ENCODE results near the gene USP15. TPM values are rescaled to one million over a fixed set of nuclear protein-coding genes. Genes with fewer than 3 reads are reported as not detected.

USP15 gene
- total RNA-seq, 1 experiment from 2014 or later = 35.3 TPM

- no peaks in the 10 kb centered on the region for H3K4me1 Mint-ChIP-seq
Measured at GRCh38 chr12:62268956-62269355, 8.8 kb downstream of the USP15 start.

More at GRCh38 chr12:62268956-62269355, 8.8 kb downstream of the USP15 start:
- H4K91ac ChIP-seq (ENCODE audit: insufficient read length, low read depth, low read length) = no peak overlapping the region
- H2BK12ac ChIP-seq (ENCODE audit: insufficient read length, low read depth, low read length) = no peak overlapping the region
- Mint-ChIP-seq H3K9me3 (no peaks in the 10 kb centered on the region), H3K27me3 (ENCODE audit: low read depth) (no peaks in the 10 kb centered on the region), H3K36me3 (ENCODE audit: insufficient read depth in 1 of 3, low read depth in 3 of 3) (no peaks in the 10 kb centered on the region), H3K27ac (no peak overlapping the region), H3K4me3 (no peak overlapping the region)
- no peaks in the 10 kb centered on the region for H3K23me2 ChIP-seq (ENCODE audit: insufficient read length, low read depth, low read length, poor library complexity, severe bottlenecking)
- H3K4me2 ChIP-seq (ENCODE audit: insufficient read depth, insufficient read length, low read length) = no peak overlapping the region
- no peak overlapping the region for H3K56ac ChIP-seq (ENCODE audit: insufficient read length, low read depth, low read length)
- no peak overlapping the region for H4K5ac ChIP-seq (ENCODE audit: insufficient read length, low read depth, low read length)
- H4K8ac ChIP-seq (replicated peaks; ENCODE audit: insufficient read length, low read depth, low read length) = no peak overlapping the region
- TF ChIP-seq CTCF (conservative IDR thresholded peaks at IDR 0.05) = no peak
- no peak overlapping the region for H3K23ac ChIP-seq (ENCODE audit: insufficient read length, low read depth, low read length)
- no peak overlapping the region for H3K18ac ChIP-seq (ENCODE audit: insufficient read length, low read depth, low read length)
- no CpG with 5 or more reads among the region's 3 CpGs for WGBS (ENCODE audit: extremely low coverage, insufficient read length, low lambda C conversion rate)
- H2BK15ac ChIP-seq (ENCODE audit: low read depth, low read length) = no peak overlapping the region
- H3K9me3 ChIP-seq (ENCODE audit: control insufficient read depth, low read depth, low read length) = no peaks in the 10 kb centered on the region
- H2BK20ac ChIP-seq (ENCODE audit: low read depth, low read length, poor library complexity, severe bottlenecking) = no peak overlapping the region
- peaks cover 2% of the 10 kb centered on the region for H3K79me1 ChIP-seq (ENCODE audit: insufficient read depth, low read depth, low read length, poor library complexity, severe bottlenecking)
- no peak overlapping the region for H2AK5ac ChIP-seq (ENCODE audit: insufficient read length, low read length)
- no peak overlapping the region for H3K9ac ChIP-seq (ENCODE audit: extremely low read depth, insufficient read length, low read length)
- H4K20me1 ChIP-seq (ENCODE audit: control insufficient read depth, insufficient read depth, insufficient read length) = no peaks in the 10 kb centered on the region
- H3K4me1 ChIP-seq (ENCODE audit: insufficient read depth, low read length) = no peaks in the 10 kb centered on the region
- H2BK120ac ChIP-seq (ENCODE audit: low read depth, low read length, poor library complexity, severe bottlenecking) = no peak overlapping the region
- no peak overlapping the region for H3T11ph ChIP-seq (ENCODE audit: low read length)
- no peak overlapping the region for H3K4ac ChIP-seq (ENCODE audit: low read depth, low read length)
- no peak overlapping the region for H3K27ac ChIP-seq (ENCODE audit: insufficient read length, low read depth, low read length)
- H3K79me2 ChIP-seq (ENCODE audit: insufficient read depth, low read length) = peaks cover 3% of the 10 kb centered on the region; the same call in 1 of the 2 replicates
- no peak for DNase-seq
- H2BK5ac ChIP-seq (ENCODE audit: insufficient read length, low read length) = no peak overlapping the region
- no peak overlapping the region for H3K14ac ChIP-seq (ENCODE audit: insufficient read depth, low read length)
- H3K27me3 ChIP-seq (ENCODE audit: insufficient read depth, low read length) = no peaks in the 10 kb centered on the region
- no peak overlapping the region for H2AFZ ChIP-seq (ENCODE audit: low read length)
